Calu3 (cell line): ENCODE data around the gene ISM2. TPM values are rescaled to one million over a fixed set of nuclear protein-coding genes. Genes with fewer than 3 reads are reported as not detected.
A peak's percentile ranks its signal among the peaks of the same experiment; 100 is the strongest.

Experiments
- BruUV-seq: library from RNA; stranded (reverse); fragments of 400-500 nt; replicated peaks from 2 replicates; lab custom pipeline; 2021; lab: Mats Ljungman, UMichigan
- CTCF ChIA-PET: fragments of 300-600 bp; sonication (Branson Sonifier 250); formaldehyde crosslinking; loops from one replicate; lab custom pipeline; 2022; ENCODE audit warnings: antibody characterized with exemption; lab: Charles Lee
- DNase-seq: peaks from one replicate; pipeline ENCODE4 v3.0.0; 2022
- H3K27ac Mint-ChIP-seq: one replicate; pipeline ENCODE4 v1.8.0; 2022; ENCODE audit warnings: mixed read lengths; ENCODE audit not compliant: unreplicated experiment
- H3K27me3 Mint-ChIP-seq: one replicate; pipeline ENCODE4 v1.8.0; 2022; ENCODE audit warnings: mixed read lengths; ENCODE audit not compliant: unreplicated experiment
- H3K36me3 Mint-ChIP-seq: one replicate; pipeline ENCODE4 v1.8.0; 2022; ENCODE audit warnings: mild to moderate bottlenecking, moderate library complexity, mixed read lengths; ENCODE audit not compliant: insufficient read depth, unreplicated experiment
- H3K4me1 Mint-ChIP-seq: one replicate; pipeline ENCODE4 v1.8.0; 2022; ENCODE audit warnings: mild to moderate bottlenecking, low read depth, mixed read lengths; ENCODE audit not compliant: unreplicated experiment
- H3K4me3 Mint-ChIP-seq: one replicate; pipeline ENCODE4 v1.8.0; 2022; ENCODE audit warnings: mild to moderate bottlenecking, low read depth, moderate library complexity, mixed read lengths; ENCODE audit not compliant: unreplicated experiment
- H3K9me3 Mint-ChIP-seq: one replicate; pipeline ENCODE4 v1.8.0; 2022; ENCODE audit warnings: low read depth, mixed read lengths; ENCODE audit not compliant: unreplicated experiment
- intact Hi-C: fragments of 100-400 bp; cut with micrococcal nuclease; formaldehyde crosslinking; loops from one replicate; pipeline ENCODE4 v1.10.0; 2022; ENCODE audit not compliant: unreplicated experiment
- total RNA-seq: library from RNA; stranded (reverse); gene quantifications from 2 replicates; pipeline ENCODE4 v1.2.3, GENCODE V29; 2022
- TF ChIP-seq, protein P1 (sequence below): fragments of 200-600 bp; IDR thresholded peaks from one replicate; pipeline ENCODE4 v1.8.0; 2022; ENCODE audit warnings: antibody characterized with exemption; ENCODE audit not compliant: unreplicated experiment

Gene ISM2
- total RNA-seq, 1 experiment from 2014 or later: not detected

DNA sequence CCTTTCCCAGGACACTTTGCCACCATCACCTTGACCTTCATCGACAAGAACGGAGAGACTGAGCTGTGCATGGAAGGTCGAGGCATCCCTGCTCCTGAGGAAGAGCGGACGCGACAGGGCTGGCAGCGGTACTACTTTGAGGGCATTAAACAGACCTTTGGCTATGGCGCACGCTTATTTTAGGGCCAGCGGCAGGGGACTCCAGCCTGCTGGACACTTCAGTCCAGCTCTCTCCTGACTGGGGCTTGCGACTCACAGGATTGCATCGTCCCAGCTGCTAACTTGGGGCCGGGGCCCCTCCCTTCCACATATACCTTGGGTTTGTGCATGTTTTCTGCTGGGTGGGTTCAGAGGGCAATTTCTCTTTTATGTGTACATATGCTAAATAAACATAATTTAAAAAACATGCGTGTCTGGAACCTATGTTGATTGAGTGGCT lies 29.5 kb downstream of the ISM2 start:
- CTCF ChIA-PET: interaction anchor here (1.2 kb wide), 1 partner anchor 148 kb away, joined by 8 read pairs; the partner anchor contains the start of genes GSTZ1 and POMT2
- no peaks in the 10 kb centered on the region for H3K9me3 Mint-ChIP-seq
- H3K27ac Mint-ChIP-seq: no peak overlapping the region
- H3K27me3 Mint-ChIP-seq: peaks cover 25% of the 10 kb centered on the region
- no peaks in the 10 kb centered on the region for H3K4me1 Mint-ChIP-seq
- DNase-seq: no peak
- intact Hi-C loops: no loop called here
- H3K36me3 Mint-ChIP-seq: peaks cover 23% of the 10 kb centered on the region
- TF ChIP-seq, protein P1, sequence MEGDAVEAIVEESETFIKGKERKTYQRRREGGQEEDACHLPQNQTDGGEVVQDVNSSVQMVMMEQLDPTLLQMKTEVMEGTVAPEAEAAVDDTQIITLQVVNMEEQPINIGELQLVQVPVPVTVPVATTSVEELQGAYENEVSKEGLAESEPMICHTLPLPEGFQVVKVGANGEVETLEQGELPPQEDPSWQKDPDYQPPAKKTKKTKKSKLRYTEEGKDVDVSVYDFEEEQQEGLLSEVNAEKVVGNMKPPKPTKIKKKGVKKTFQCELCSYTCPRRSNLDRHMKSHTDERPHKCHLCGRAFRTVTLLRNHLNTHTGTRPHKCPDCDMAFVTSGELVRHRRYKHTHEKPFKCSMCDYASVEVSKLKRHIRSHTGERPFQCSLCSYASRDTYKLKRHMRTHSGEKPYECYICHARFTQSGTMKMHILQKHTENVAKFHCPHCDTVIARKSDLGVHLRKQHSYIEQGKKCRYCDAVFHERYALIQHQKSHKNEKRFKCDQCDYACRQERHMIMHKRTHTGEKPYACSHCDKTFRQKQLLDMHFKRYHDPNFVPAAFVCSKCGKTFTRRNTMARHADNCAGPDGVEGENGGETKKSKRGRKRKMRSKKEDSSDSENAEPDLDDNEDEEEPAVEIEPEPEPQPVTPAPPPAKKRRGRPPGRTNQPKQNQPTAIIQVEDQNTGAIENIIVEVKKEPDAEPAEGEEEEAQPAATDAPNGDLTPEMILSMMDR: no peak
- H3K4me3 Mint-ChIP-seq: no peak overlapping the region
- BruUV-seq: no TSS peak

- no peak for DNase-seq
- TF ChIP-seq, protein P1: no peak
- CTCF ChIA-PET: no interaction called here
- Mint-ChIP-seq H3K4me1 (no peaks in the 10 kb centered on the region), H3K36me3 (peaks cover 27% of the 10 kb centered on the region), H3K9me3 (no peaks in the 10 kb centered on the region), H3K27me3 (peaks cover 13% of the 10 kb centered on the region), H3K4me3 (no peak overlapping the region), H3K27ac (no peak overlapping the region)
- BruUV-seq: no TSS peak
- intact Hi-C loops: no loop called here
Measured at GRCh38 chr14:77467801-77468200, 30.8 kb downstream of the ISM2 start.

DNA sequence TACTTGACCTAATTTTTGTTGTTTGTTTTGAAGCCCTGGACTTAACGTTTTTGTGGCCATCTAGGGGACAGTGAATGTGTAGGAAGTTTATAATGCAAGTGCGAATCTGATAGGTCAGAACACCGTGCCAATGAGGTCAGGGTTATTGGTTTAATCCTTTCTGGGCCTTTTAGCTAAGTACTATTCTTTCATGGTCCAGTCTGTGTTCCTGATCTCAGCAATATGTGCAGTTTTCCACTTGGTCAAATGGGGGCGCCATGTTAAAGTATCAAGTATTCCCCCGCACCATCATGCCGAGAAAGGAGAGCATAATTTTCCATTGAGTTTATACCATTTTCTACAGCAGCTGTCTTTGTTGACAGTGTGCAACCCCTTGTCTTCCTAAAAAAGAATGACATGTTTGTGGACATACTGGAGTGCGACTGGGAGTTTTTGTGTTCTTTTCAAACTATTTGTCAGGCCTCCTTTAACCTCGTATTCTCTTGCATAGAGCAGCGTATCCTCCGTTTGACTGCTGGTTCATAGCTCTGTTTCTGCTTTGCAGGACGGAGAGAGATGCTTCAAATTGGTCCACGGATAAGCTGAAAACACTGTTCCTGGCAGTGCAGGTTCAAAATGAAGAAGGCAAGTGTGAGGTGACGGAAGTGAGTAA lies 39.4 kb downstream of the ISM2 start:
- intact Hi-C loops: loop anchor here (2.0 to 5.0 kb wide), 2 partner anchors 137 to 248 kb away; partner anchors contain the start of genes GSTZ1 and POMT2
- Mint-ChIP-seq H3K27me3 (no peaks in the 10 kb centered on the region), H3K4me3 (peak overlapping the region; percentile 91), H3K36me3 (peaks cover 61% of the 10 kb centered on the region), H3K27ac (peak overlapping the region; percentile 95), H3K9me3 (no peaks in the 10 kb centered on the region), H3K4me1 (peaks cover 12% of the 10 kb centered on the region)
- DNase-seq: peak; percentile 63
- CTCF ChIA-PET: interaction anchor here (1.3 kb wide), 1 partner anchor 39 kb away, joined by 3 read pairs; the partner anchor contains the start of gene ISM2
- BruUV-seq: TSS peak; percentile 44
- TF ChIP-seq, protein P1: peak; percentile 52

- BruUV-seq: no TSS peak
- Mint-ChIP-seq H3K4me1 (peaks cover 12% of the 10 kb centered on the region), H3K9me3 (no peaks in the 10 kb centered on the region), H3K27ac (peak overlapping the region; percentile 95), H3K27me3 (no peaks in the 10 kb centered on the region), H3K36me3 (peaks cover 55% of the 10 kb centered on the region), H3K4me3 (peak overlapping the region; percentile 91)
- intact Hi-C loops: loop anchor here (2.0 to 5.0 kb wide), 2 partner anchors 136 to 248 kb away; partner anchors contain the start of genes GSTZ1 and POMT2
- TF ChIP-seq, protein P1: no peak
- CTCF ChIA-PET: interaction anchor here (1.3 kb wide), 1 partner anchor 40 kb away, joined by 3 read pairs; the partner anchor contains the start of gene ISM2
- peak; percentile 9 for DNase-seq
Measured at GRCh38 chr14:77458249-77458950, 40.2 kb downstream of the ISM2 start.
